A673 (cell line): ENCODE results near the gene NXNL2. TPM values are rescaled to one million over a fixed set of nuclear protein-coding genes. Genes with fewer than 3 reads are reported as not detected.

ENCODE experiments used
- BruUV-seq: library from RNA; stranded (reverse); fragments of 400-500 nt; replicated peaks from 2 replicates; lab custom pipeline; 2021; lab: Mats Ljungman, UMichigan
- CTCF ChIA-PET: fragments of 300-600 bp; sonication (Branson Sonifier 250); formaldehyde crosslinking; loops from one replicate; lab custom pipeline; 2022; ENCODE audit warnings: antibody characterized with exemption; lab: Charles Lee
- POLR2A ChIA-PET: fragments of 300-600 bp; sonication (Branson Sonifier 250); formaldehyde crosslinking; loops from one replicate; lab custom pipeline; 2022; ENCODE audit warnings: antibody characterized with exemption; ENCODE audit not compliant: low non-redundant PET; lab: Charles Lee
- DNase-seq: peaks from one replicate; pipeline ENCODE4 v3.0.0-alpha.2; 2015; ENCODE audit warnings: low spot score
- H3K27ac ChIP-seq: fragments of 200-600 bp; sonication (generic); 2 replicates; pipeline ENCODE4 v1.5.1; 2016; ENCODE audit warnings: mixed run types, low read depth, mild to moderate bottlenecking, mixed read lengths, antibody characterized with exemption, low read length; ENCODE audit not compliant: poor library complexity, severe bottlenecking
- H3K27me3 ChIP-seq: fragments of 200-600 bp; sonication (generic); replicated peaks from 2 replicates; pipeline ENCODE4 v1.6.1; 2017; ENCODE audit warnings: mixed run types, low read depth, mild to moderate bottlenecking, mixed read lengths, antibody characterized with exemption, low read length; ENCODE audit not compliant: insufficient read depth, poor library complexity
- H3K36me3 ChIP-seq: fragments of 200-600 bp; sonication (generic); 2 replicates; pipeline ENCODE4 v1.6.1; 2016; ENCODE audit warnings: mixed run types, mild to moderate bottlenecking, mixed read lengths, antibody characterized with exemption, low read length; ENCODE audit not compliant: insufficient read depth, poor library complexity, severe bottlenecking
- H3K4me1 ChIP-seq: fragments of 200-600 bp; sonication (generic); 2 replicates; pipeline ENCODE4 v1.6.1; 2017; ENCODE audit warnings: mixed run types, mild to moderate bottlenecking, mixed read lengths, antibody characterized with exemption, low read length; ENCODE audit not compliant: insufficient read depth, poor library complexity, severe bottlenecking
- H3K4me3 ChIP-seq: fragments of 200-600 bp; sonication (generic); 2 replicates; pipeline ENCODE4 v1.5.1; 2016; ENCODE audit warnings: low read depth, mixed run types, mild to moderate bottlenecking, mixed read lengths, low read length; ENCODE audit not compliant: poor library complexity, severe bottlenecking
- H3K9me3 ChIP-seq: fragments of 200-600 bp; sonication (generic); 2 replicates; pipeline ENCODE4 v1.6.1; 2016; ENCODE audit warnings: mixed run types, low read depth, mild to moderate bottlenecking, mixed read lengths, antibody characterized with exemption, low read length; ENCODE audit not compliant: poor library complexity, severe bottlenecking
- CTCF ChIP-seq: fragments of 300-800, 200-600 bp; sonication (generic); conservative IDR thresholded peaks from 2 replicates; pipeline ENCODE4 v1.5.1; 2017; ENCODE audit warnings: low read depth, mild to moderate bottlenecking, antibody characterized with exemption, low read length, moderate library complexity, mixed read lengths
- EZH2 ChIP-seq: fragments of 200-600 bp; sonication (generic); IDR thresholded peaks from 2 replicates; pipeline ENCODE4 v1.6.1; 2017; ENCODE audit warnings: borderline replicate concordance, low read depth, mild to moderate bottlenecking, mixed read lengths, antibody characterized with exemption, low read length; ENCODE audit not compliant: poor library complexity, severe bottlenecking
- intact Hi-C: fragments of 100-400 bp; cut with micrococcal nuclease; formaldehyde crosslinking; loops from one replicate; pipeline ENCODE4 v1.10.0; 2022; ENCODE audit not compliant: unreplicated experiment
- total RNA-seq: library from RNA; stranded (reverse); gene quantifications from 2 replicates; pipeline ENCODE4 v1.2.3, GENCODE V29; 2021

NXNL2 gene
- total RNA-seq, 1 experiment from 2014 or later: 1.3 TPM

DNA sequence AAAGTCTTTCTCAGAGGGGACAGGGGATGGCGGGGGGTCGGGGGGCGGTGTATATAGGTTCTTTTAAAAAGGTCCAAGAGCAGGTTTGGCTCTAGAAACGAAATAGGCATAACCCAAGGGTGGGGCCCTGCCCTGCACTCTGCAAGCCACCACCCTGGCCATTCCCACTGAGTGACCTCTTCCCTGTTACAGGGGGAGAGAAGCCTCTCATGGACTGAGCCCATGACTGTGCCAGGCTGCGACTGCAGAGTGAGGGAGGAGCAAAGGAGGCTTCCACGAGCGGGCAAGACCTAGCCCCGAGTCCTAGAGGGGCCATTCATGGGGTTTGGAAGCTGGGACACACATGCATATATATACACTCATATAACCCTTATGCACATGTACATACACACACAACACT, 10.1 kb upstream of the NXNL2 start:
- H3K27me3 ChIP-seq: no peaks in the 10 kb centered on the region
- intact Hi-C loops: no loop called here
- H3K36me3 ChIP-seq: no peaks in the 10 kb centered on the region
- no peaks in the 10 kb centered on the region for H3K4me1 ChIP-seq
- no TSS peak for BruUV-seq
- CTCF ChIA-PET: no interaction called here
- POLR2A ChIA-PET: no interaction called here
- TF ChIP-seq EZH2: no peak
- TF ChIP-seq CTCF: no peak
- DNase-seq: no peak
- no peak overlapping the region for H3K4me3 ChIP-seq
- H3K9me3 ChIP-seq: no peaks in the 10 kb centered on the region
- H3K27ac ChIP-seq: no peak overlapping the region

GRCh38 chr9:88527618-88528017, 7.4 kb upstream of the NXNL2 start:
- intact Hi-C loops: no loop called here
- no peak overlapping the region for H3K4me3 ChIP-seq
- H3K27me3 ChIP-seq: no peaks in the 10 kb centered on the region
- DNase-seq: no peak
- H3K4me1 ChIP-seq: peaks cover 8% of the 10 kb centered on the region
- no peaks in the 10 kb centered on the region for H3K9me3 ChIP-seq
- no peaks in the 10 kb centered on the region for H3K36me3 ChIP-seq
- no TSS peak for BruUV-seq
- TF ChIP-seq CTCF (no peak), EZH2 (no peak)
- H3K27ac ChIP-seq: no peak overlapping the region
- ChIA-PET CTCF (no interaction called here), POLR2A (no interaction called here)

DNA sequence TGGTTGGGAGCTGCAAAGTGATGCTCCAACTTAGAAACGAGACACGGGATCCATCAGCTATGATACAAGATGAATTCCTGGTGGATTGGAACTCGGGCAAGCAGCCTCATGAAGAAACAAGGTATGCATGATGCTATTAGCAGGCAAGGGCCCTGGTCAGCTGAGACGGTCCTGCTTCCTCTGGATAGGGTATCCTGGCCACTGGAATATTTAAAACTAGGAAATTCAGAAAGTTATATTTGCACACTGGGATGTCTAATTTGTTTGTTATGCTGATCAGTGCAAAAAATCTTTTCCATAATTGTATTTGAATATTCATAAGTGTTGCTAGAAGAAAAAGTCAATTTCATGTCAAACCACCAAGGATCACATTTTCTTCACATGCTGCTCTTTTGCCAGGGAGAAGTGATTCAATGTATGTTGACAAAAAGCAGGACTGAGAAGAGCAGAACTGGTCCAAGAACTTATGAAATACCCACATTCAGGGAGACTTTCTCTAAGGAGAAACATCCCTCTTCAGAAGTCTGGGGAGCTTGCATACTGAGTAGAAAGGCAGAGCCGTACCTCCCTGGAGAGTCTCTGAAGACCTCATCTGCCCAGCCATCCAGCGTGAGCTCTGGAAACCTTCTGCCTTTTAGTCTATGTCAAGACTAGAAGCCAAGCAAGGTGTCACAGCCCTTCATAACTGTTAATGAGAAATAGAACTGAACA, 6.7 kb upstream of the NXNL2 start:
- no TSS peak for BruUV-seq
- CTCF ChIA-PET: no interaction called here
- intact Hi-C loops: no loop called here
- DNase-seq: no peak
- Histone ChIP-seq H3K4me3 (no peak overlapping the region), H3K4me1 (peaks cover 14% of the 10 kb centered on the region), H3K27ac (no peak overlapping the region), H3K36me3 (no peaks in the 10 kb centered on the region), H3K9me3 (no peaks in the 10 kb centered on the region), H3K27me3 (no peaks in the 10 kb centered on the region)
- TF ChIP-seq CTCF: no peak
- TF ChIP-seq EZH2: no peak
- POLR2A ChIA-PET: no interaction called here
